Lung (tissue), 12 donors: ENCODE measurements around the gene FAM53A. TPM values are rescaled to one million over a fixed set of nuclear protein-coding genes. Genes with fewer than 3 reads are reported as not detected.
"Not testable (repeated sequence)": the region's sequence is repeated elsewhere in the genome, so short reads cannot be mapped to it uniquely, and the experiment has no call there.

Experiments
- ATAC-seq: fragments of 200-7000 bp; cut with Tn5 transposase; one replicate; pipeline ENCODE4 v1.9.1; 2020; ENCODE audit warnings: moderate number of reproducible peaks; ENCODE audit not compliant: insufficient read depth, low FRiP score
- DNase-seq, 3 donors: peaks; one replicate each; pipeline ENCODE4 v3.0.0-alpha.2; 2013 to 2017
- H3K27ac ChIP-seq, 2 donors: one replicate each; pipeline ENCODE4 v1.5.1; 2013; ENCODE audit warnings: mild to moderate bottlenecking in 2 of 2, moderate library complexity in 2 of 2, control low read depth in 1 of 2, inconsistent platforms in 1 of 2, low read depth in 1 of 2, low read length in 1 of 2
- H3K27me3 ChIP-seq, 3 donors: one replicate each; pipeline ENCODE4 v1.5.1; 2013; ENCODE audit warnings: low read length in 2 of 3; ENCODE audit not compliant: control insufficient read depth in 3 of 3, insufficient read depth in 3 of 3
- H3K36me3 ChIP-seq, 4 donors: one replicate each; pipeline ENCODE4 v1.5.1; 2013; ENCODE audit warnings: low read length in 4 of 4, mild to moderate bottlenecking in 1 of 4, moderate library complexity in 1 of 4; ENCODE audit not compliant: control insufficient read depth in 4 of 4, insufficient read depth in 4 of 4
- H3K4me1 ChIP-seq, 5 donors: one replicate each; pipeline ENCODE4 v1.5.1; 2013; ENCODE audit warnings: low read length in 5 of 5, mild to moderate bottlenecking in 2 of 5, moderate library complexity in 1 of 5; ENCODE audit not compliant: control insufficient read depth in 5 of 5, insufficient read depth in 5 of 5
- H3K4me3 ChIP-seq: one replicate; pipeline ENCODE4 v1.5.1; 2013; ENCODE audit warnings: mild to moderate bottlenecking, control low read depth, moderate library complexity
- H3K9ac ChIP-seq, 2 donors: one replicate each; pipeline ENCODE4 v1.5.1; 2013; ENCODE audit warnings: low read length in 2 of 2, control low read depth in 1 of 2; ENCODE audit not compliant: insufficient read depth in 1 of 2
- H3K9me3 ChIP-seq, 4 donors: one replicate each; pipeline ENCODE4 v1.5.1; 2013; ENCODE audit warnings: low read length in 3 of 4, mild to moderate bottlenecking in 1 of 4, moderate library complexity in 1 of 4; ENCODE audit not compliant: control insufficient read depth in 4 of 4, insufficient read depth in 3 of 4
- WGBS, 2 donors: extraction: QIAGEN DNeasy Blood & Tissue Kit; methylation state at CpG; one replicate each; pipeline ENCODE4 v1.1.7; 2013; 5-methylcytosine and 5-hydroxymethylcytosine counted together
- polyA plus RNA-seq, 2 donors: library from polyadenylated mRNA; stranded (reverse); fragments of 200-250 nt; gene quantifications; one replicate each; pipeline ENCODE4 v1.2.1, GENCODE V29; 2013
- total RNA-seq, 2 donors: library from RNA; depleted of rRNA in 1 of 2; stranded (reverse); fragments of >200 nt in 1 of 2; gene quantifications; one replicate each; pipeline ENCODE4 v1.2.1, GENCODE V29; 2014 to 2021
- TF ChIP-seq, protein P1 (sequence below): IDR thresholded peaks from 2 replicates; pipeline ENCODE4 v1.5.1; 2012; ENCODE audit warnings: mild to moderate bottlenecking; ENCODE audit errors: control extremely low read depth, extremely low read depth
- donor health status: control.
- donor health status: control.
- donor health status: Bipolar disorder and iron deficiency.
- donor health status: healthy.
- donor health status: DM: yes; HTN: yes; CAD: no.

FAM53A gene
- total and polyA plus RNA-seq, 4 donors: 1.4 to 2.8 (median 2.2) TPM

- Histone ChIP-seq H3K4me3 (no peak overlapping the region), H3K9ac (no peak overlapping the region), H3K27me3 (no peaks in the 10 kb centered on the region), H3K36me3 (no peaks in the 10 kb centered on the region), H3K9me3 (no peaks in the 10 kb centered on the region), H3K4me1 (no peaks in the 10 kb centered on the region), H3K27ac (no peak overlapping the region)
- ATAC-seq (no peak), DNase-seq (no peak)
- TF ChIP-seq, protein P1, sequence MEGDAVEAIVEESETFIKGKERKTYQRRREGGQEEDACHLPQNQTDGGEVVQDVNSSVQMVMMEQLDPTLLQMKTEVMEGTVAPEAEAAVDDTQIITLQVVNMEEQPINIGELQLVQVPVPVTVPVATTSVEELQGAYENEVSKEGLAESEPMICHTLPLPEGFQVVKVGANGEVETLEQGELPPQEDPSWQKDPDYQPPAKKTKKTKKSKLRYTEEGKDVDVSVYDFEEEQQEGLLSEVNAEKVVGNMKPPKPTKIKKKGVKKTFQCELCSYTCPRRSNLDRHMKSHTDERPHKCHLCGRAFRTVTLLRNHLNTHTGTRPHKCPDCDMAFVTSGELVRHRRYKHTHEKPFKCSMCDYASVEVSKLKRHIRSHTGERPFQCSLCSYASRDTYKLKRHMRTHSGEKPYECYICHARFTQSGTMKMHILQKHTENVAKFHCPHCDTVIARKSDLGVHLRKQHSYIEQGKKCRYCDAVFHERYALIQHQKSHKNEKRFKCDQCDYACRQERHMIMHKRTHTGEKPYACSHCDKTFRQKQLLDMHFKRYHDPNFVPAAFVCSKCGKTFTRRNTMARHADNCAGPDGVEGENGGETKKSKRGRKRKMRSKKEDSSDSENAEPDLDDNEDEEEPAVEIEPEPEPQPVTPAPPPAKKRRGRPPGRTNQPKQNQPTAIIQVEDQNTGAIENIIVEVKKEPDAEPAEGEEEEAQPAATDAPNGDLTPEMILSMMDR: no peak
- WGBS, 2 donors: 71 to 76% methylated on average over 9 of the region's 9 CpGs
Observed at GRCh38 chr4:1674682-1675081, 9.4 kb downstream of the FAM53A start.

DNA sequence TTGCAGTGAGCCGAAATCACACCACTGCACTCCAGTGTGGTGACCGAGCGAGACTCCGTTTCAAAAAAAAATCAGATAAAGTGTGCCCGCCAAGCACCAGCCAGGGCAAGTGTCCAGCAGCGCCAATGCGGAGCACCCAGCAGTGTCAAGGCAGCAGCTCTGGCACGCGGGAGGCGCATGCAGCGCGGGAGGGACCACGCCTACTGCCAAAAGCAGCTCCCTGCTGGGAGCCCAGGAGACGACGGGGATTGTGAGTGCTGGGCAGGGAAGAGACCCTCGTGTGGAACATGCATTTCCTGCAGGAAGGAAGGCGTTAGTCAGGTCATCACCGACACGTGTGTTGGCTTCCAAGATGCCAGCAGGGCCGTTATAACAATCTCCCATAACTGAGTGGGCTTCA lies 10.4 kb downstream of the FAM53A start:
- Histone ChIP-seq H3K36me3 (no peaks in the 10 kb centered on the region), H3K4me3 (no peak overlapping the region), H3K27me3 (no peaks in the 10 kb centered on the region), H3K27ac (no peak overlapping the region), H3K9ac (no peak overlapping the region), H3K4me1 (no peaks in the 10 kb centered on the region), H3K9me3 (no peaks in the 10 kb centered on the region)
- WGBS, 2 donors: 84 to 89% methylated on average over 20 of the region's 20 CpGs
- no peak for DNase-seq
- TF ChIP-seq, protein P1: no peak
- no peak for ATAC-seq

DNA sequence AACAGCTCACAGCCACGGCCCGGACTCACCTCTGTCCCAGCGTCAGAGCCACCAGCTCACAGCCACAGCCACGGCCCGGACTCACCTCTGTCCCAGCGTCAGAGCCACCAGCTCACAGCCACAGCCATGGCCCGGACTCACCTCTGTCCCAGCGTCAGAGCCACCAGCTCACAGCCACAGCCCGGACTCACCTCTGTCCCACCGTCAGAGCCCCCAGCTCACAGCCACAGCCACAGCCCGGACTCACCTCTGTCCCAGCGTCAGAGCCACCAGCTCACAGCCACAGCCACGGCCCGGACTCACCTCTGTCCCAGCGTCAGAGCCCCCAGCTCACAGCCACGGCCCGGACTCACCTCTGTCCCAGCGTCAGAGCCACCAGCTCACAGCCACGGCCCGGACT lies 13.1 kb downstream of the FAM53A start:
- H3K9ac ChIP-seq, H3K27ac ChIP-seq, H3K4me1 ChIP-seq, H3K9me3 ChIP-seq, ATAC-seq, DNase-seq, H3K27me3 ChIP-seq, H3K4me3 ChIP-seq, H3K36me3 ChIP-seq: not testable (repeated sequence)
- WGBS, 2 donors: 93 to 94% methylated on average over 20 of the region's 20 CpGs

DNA sequence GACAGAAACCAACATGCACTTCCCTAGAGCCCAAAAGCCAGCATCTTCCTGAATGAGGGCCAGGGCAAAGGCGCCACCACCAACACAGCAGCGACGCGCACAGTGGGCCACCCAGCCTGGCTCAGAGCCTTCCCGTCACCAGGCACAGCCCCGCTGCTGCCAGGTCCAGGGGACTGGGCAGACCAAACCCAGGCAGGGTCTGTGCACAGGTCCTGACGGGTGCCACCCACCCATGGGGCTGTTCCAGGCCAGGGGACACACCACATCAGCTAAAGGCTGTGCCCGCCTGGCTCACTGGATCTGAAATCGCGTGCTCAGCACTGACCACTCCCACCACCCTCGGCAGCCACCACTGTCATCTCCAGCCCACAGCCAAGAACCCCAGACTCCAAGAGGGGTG lies 13.8 kb downstream of the FAM53A start:
- ATAC-seq: no peak

More for the DNA sequence above, 13.8 kb downstream of the FAM53A start:
- 90 to 94% methylated on average over 11 of the region's 11 CpGs for WGBS, 2 donors
- Histone ChIP-seq H3K27me3 (no peaks in the 10 kb centered on the region), H3K27ac (no peak overlapping the region), H3K36me3 (peaks cover 0 to 2% (median 0%) of the 10 kb centered on the region in 4 donors), H3K9ac (no peak overlapping the region), H3K4me1 (no peaks in the 10 kb centered on the region), H3K4me3 (no peak overlapping the region), H3K9me3 (no peaks in the 10 kb centered on the region)
- TF ChIP-seq, protein P1: no peak
- no peak for DNase-seq
